Measurements from ENCODE around the gene MLPH.

GRCh38 chr2:237574467-237574866 lies 87.4 kb downstream of the MLPH start:
- no peak for TF ChIP-seq ELK1 (CRISPR knock-in tag; IDR thresholded peaks at IDR 0.05)
- no peak for TF ChIP-seq MXI1 (IDR thresholded peaks at IDR 0.05; ENCODE audit: low read depth, low read length)
- no peak for TF ChIP-seq CTCF (IDR thresholded peaks at IDR 0.05 in 2 of 3, conservative IDR thresholded peaks at IDR 0.05 in 1 of 3; ENCODE audit: insufficient read depth in 2 of 3, low read depth in 1 of 3, low read length in 3 of 3)
- TF ChIP-seq MAX (CRISPR knock-in tag; IDR thresholded peaks at IDR 0.05): no peak
- no peak for TF ChIP-seq KLF16 (IDR thresholded peaks at IDR 0.05)
- TF ChIP-seq JUND (IDR thresholded peaks at IDR 0.05; ENCODE audit: borderline replicate concordance, low read depth, low read length): no peak
- no peak for TF ChIP-seq JUND (tag; IDR thresholded peaks at IDR 0.05; ENCODE audit: borderline replicate concordance, low read depth, low read length)
- no peak for TF ChIP-seq SIN3A (IDR thresholded peaks at IDR 0.05; ENCODE audit: borderline replicate concordance in 2 of 2, control insufficient read depth in 1 of 2, low read depth in 2 of 2, low read length in 2 of 2)
- no peak for TF ChIP-seq IRF1 (CRISPR knock-in tag; IDR thresholded peaks at IDR 0.05; ENCODE audit: borderline replicate concordance)
- no peak for TF ChIP-seq SMC3 (conservative IDR thresholded peaks at IDR 0.05; ENCODE audit: insufficient read depth, low read depth, low read length)

Data from K562 (cell line).